Hematopoietic multipotent progenitor cell treated with erythropoietin and hydrocortisone succinate and interleukin-3 and kit ligand, for 8 days (in vitro differentiated cells): Measurements from ENCODE around the gene TAF1A.
"Not testable (repeated sequence)": the region's sequence is repeated elsewhere in the genome, so short reads cannot be mapped to it uniquely, and the experiment has no call there.

Experiments
- DNase-seq: peaks from one replicate; pipeline ENCODE4 v3.0.0-alpha.2; 2015

The TAF1A gene

GRCh38 chr1:222589462-222590302 lies at the start of gene TAF1A:
TAF1A (minus strand) TSS chr1:222589933.
- peak; percentile 90 for DNase-seq

GRCh38 chr1:222634180-222635013 lies 44.7 kb upstream of the TAF1A start:
- DNase-seq = peak; percentile 94

- no peak for DNase-seq
Measured at GRCh38 chr1:222632749-222633148, 43.0 kb upstream of the TAF1A start.

- no peak for DNase-seq
Measured at GRCh38 chr1:222631611-222632208, 42.0 kb upstream of the TAF1A start.

DNA sequence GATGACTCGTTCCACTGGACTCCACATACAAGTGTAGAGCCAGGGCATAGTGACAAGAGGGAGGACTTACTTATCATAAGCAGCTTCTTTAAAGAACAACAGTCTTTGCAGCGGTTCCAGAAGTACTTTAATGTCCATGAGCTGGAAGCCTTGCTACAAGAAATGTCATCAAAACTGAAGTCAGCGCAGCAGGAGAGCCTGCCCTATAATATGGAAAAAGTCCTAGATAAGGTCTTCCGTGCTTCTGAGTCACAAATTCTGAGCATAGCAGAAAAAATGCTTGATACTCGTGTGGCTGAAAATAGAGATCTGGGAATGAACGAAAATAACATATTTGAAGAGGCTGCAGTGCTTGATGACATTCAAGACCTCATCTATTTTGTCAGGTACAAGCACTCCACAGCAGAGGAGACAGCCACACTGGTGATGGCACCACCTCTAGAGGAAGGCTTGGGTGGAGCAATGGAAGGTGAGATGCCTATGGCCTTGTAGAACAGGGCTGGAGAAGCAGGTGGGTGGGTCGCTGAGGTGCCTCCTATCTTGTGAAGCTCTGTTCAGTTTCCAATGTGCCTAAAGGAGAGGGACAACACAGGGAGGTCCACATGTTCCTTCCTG lies 40.3 kb upstream of the TAF1A start:
- DNase-seq = no peak

DNA sequence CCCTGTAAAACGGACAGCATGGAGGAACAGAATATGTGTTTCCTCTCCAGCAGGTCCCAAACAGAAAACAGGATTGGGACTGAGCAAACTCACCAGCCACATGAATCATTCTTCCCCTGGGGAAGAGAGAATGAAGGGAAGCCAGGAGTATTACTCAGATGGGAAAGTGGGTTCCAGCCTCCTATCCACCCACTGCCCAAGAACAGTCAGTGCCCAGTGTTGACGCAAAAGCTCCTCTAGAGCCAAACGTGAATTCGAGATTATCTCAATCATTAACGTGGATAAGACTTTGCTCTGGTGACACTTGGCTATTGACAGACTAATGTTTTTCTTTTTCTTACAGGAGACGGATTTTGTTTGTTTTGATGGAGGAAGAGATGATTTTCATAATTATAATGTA lies 37.5 kb upstream of the TAF1A start:
- DNase-seq = no peak

GRCh38 chr1:222624214-222624613 lies 34.5 kb upstream of the TAF1A start:
- no peak for DNase-seq

DNA sequence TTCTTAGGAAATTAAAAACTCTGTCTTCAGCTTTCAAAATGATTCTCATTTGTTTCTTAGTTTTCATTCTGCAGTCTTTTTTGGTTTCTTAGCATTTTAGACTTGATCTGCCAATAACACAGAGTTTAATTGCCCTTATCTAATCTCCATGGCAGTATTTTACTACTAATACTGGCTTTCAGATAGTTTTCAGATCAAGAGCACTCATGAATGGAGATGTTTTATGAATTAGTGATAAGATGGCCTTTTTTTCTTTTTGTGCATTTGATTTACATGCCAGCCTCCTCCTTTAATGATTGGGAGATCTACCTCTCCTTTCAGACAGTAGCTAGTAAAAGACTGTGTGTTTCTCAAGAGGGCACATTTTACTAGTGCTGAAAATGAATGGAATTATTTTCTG lies 33.7 kb upstream of the TAF1A start:
- DNase-seq = no peak

- DNase-seq = no peak
Measured at GRCh38 chr1:222622765-222623164, 33.0 kb upstream of the TAF1A start.

- DNase-seq = no peak
Measured at GRCh38 chr1:222620566-222620965, 30.8 kb upstream of the TAF1A start.

DNA sequence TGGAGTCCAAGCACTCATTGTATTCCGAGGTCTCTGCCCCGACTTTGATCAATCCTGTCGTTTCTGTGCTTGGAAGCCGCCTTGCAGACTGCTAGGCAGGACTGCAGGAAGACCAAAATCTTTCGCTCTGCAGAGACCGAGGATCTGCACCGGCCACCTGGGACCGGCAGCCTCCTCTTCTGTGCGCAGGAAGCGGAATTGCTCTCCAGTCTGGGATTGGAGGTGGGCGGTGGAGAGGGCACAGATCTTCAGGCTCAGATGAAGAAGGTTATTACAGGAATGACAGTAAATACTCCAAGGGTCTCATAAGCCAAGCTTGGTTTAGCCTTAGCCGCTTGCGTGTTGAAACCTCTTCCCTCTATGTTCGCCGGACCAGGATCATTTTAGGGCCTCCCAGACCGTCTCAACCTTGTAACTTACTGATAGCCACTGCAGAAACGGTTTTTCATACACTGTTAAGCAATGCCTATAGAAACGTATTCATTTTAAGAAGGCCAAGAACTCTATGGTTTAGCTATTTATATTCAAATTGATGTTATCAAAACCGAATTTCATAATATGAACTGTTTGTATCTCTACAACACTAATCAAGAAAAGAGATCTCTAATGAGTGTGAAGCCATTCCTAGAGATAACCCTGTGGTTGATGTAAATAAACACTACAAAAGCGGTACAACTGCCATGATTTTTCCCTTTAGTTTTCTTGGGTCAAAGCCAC lies 29.3 kb upstream of the TAF1A start:
- peak; percentile 23 for DNase-seq

- DNase-seq = peak; percentile 65
Measured at GRCh38 chr1:222618001-222618879, 28.5 kb upstream of the TAF1A start, which contains the start of gene MIA3. MIA3 (plus strand) TSS chr1:222618097; CDS start chr1:222618111, 14 bp downstream.

DNA sequence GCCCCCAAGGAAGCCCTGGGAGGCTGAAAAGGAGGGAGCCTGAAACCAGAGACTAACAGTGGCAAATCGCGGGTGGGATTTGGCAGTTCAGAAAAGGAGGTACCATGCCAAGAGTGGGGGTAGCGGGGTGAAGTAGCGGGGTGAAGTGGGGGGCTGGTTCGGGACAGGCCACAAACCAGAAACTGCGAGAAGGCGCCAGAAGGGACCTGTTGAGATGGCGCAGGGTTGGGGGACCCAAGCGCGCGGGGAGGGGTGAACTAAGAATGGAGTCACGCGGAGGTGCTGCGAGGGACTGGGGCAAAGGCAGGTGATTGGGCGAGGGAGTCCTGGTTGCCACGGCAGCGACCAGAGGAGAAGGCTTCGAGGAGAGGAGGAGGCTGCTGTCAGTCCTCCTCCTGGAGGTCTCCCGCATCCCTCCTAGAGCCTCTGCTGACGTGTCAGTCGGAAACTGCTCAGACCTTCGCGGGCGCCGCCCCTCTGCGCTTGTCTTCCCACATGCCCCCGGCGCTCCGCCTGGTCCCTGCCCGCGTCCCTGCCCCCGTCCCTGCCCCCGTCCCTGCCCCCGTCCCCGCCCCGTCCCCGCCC lies 27.7 kb upstream of the TAF1A start:
- DNase-seq = peak; percentile 89

GRCh38 chr1:222616525-222616924 lies 26.8 kb upstream of the TAF1A start:
- DNase-seq = no peak

GRCh38 chr1:222613627-222614026 lies 23.9 kb upstream of the TAF1A start:
- no peak for DNase-seq

- DNase-seq = no peak
Measured at GRCh38 chr1:222610728-222611127, 21.0 kb upstream of the TAF1A start.

DNA sequence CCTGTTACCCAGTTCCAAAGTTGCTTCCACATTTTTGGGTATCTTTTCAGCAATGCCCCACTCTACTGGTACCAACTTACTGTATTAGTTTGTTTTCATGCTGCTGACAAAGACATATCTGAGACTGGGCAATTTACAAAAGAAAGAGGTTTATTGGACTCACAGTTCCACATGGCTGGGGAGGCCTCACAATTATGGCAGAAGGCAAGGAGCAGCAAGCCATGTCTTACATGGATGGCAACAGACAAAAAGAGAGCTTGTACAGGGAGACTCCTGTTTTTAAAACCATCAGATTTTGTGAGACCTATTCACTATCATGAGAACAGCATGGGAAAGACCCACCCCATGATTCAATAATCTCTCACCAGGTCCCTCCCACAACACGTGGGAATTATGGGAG lies 19.4 kb upstream of the TAF1A start:
- DNase-seq = not testable (repeated sequence)

- no peak for DNase-seq
Measured at GRCh38 chr1:222606757-222607156, 17.0 kb upstream of the TAF1A start.

DNA sequence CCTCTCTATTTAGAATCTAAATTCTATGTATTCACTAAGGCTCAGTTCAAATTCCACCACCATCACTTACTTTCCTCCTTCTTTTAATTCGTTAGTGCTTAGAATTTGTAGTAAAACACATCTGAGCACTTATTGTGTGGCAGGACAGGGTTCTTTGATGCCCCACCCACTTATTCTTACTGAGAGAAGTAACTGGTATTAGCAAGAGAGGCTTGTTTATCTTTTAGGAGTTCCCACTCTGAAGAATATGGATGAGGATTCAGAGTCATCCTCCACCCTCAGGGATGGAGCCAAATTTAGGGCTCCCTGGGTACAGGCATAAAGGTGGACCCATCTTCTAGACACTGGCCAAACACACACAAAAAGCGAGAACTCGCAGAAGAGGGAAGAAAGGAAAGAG lies 11.5 kb upstream of the TAF1A start:
- no peak for DNase-seq

GRCh38 chr1:222600281-222600680 lies 10.5 kb upstream of the TAF1A start:
- no peak for DNase-seq

- DNase-seq = no peak
Measured at GRCh38 chr1:222596696-222597095, 7.0 kb upstream of the TAF1A start.
